GM21381 (cell line): ENCODE results near the gene BBLN.
"Not testable (repeated sequence)": the region's sequence is repeated elsewhere in the genome, so short reads cannot be mapped to it uniquely, and the experiment has no call there.

Experiments used
- ATAC-seq: cut with Tn5 transposase; IDR thresholded peaks from one replicate; pipeline ENCODE4 v1.9.1; 2021; ENCODE audit warnings: mild to moderate bottlenecking, moderate library complexity; ENCODE audit not compliant: unreplicated experiment

BBLN gene

GRCh38 chr9:128162215-128163026 lies 2.4 kb downstream of the BBLN start:
- no peak for ATAC-seq

GRCh38 chr9:128163027-128163515 lies 3.0 kb downstream of the BBLN start:
- ATAC-seq = no peak

- ATAC-seq = no peak
Observed at GRCh38 chr9:128163523-128164306, 3.6 kb downstream of the BBLN start.

GRCh38 chr9:128164307-128164885 lies 4.3 kb downstream of the BBLN start:
- no peak for ATAC-seq

GRCh38 chr9:128166169-128166568 lies 6.1 kb downstream of the BBLN start:
- no peak for ATAC-seq

- ATAC-seq = no peak
Observed at GRCh38 chr9:128167209-128167608, 7.1 kb downstream of the BBLN start.

- no peak for ATAC-seq
Observed at GRCh38 chr9:128168731-128169308, 8.8 kb downstream of the BBLN start.

GRCh38 chr9:128169492-128169891 lies 9.4 kb downstream of the BBLN start:
- ATAC-seq = no peak

- ATAC-seq = no peak
Observed at GRCh38 chr9:128169925-128170324, 9.9 kb downstream of the BBLN start.

- ATAC-seq = no peak
Observed at GRCh38 chr9:128174062-128174461, 14.0 kb downstream of the BBLN start.

- ATAC-seq = no peak
Observed at GRCh38 chr9:128175102-128175563, 15.1 kb downstream of the BBLN start.

- ATAC-seq = no peak
Observed at GRCh38 chr9:128175726-128176125, 15.7 kb downstream of the BBLN start.

- no peak for ATAC-seq
Observed at GRCh38 chr9:128178806-128179431, 18.9 kb downstream of the BBLN start.

- no peak for ATAC-seq
Observed at GRCh38 chr9:128180001-128180400, 19.9 kb downstream of the BBLN start.

GRCh38 chr9:128180447-128180846 lies 20.4 kb downstream of the BBLN start:
- no peak for ATAC-seq

GRCh38 chr9:128181480-128181879 lies 21.4 kb downstream of the BBLN start:
- not testable (repeated sequence) for ATAC-seq

- ATAC-seq = no peak
Observed at GRCh38 chr9:128182893-128183588, 23.0 kb downstream of the BBLN start.

GRCh38 chr9:128185979-128186965 lies 26.2 kb downstream of the BBLN start:
- ATAC-seq = no peak

- no peak for ATAC-seq
Observed at GRCh38 chr9:128187361-128187760, 27.3 kb downstream of the BBLN start.
